ENCODE measurements around the gene ZNF790. TPM values are rescaled to one million over a fixed set of nuclear protein-coding genes. Genes with fewer than 3 reads are reported as not detected.

The ZNF790 gene
- total and polyA plus RNA-seq, 2 of the 13 experiments (the other 11 are each of a cell fraction or from before 2014, with no cell fraction given): 1.3 to 5.3 TPM

- TF ChIP-seq ZNF260 (CRISPR knock-in tag; IDR thresholded peaks at IDR 0.05; ENCODE audit: borderline replicate concordance, low read depth) (no peak), ZNF709 (CRISPR knock-in tag; IDR thresholded peaks at IDR 0.05) (no peak), PCBP1 (IDR thresholded peaks at IDR 0.05; ENCODE audit: borderline replicate concordance, low read depth, low read length) (no peak; the same call in 1 of the 2 replicates), ZC3H13 (CRISPR knock-in tag; IDR thresholded peaks at IDR 0.05) (no peak), HMGA1 (CRISPR knock-in tag; conservative IDR thresholded peaks at IDR 0.05) (no peak), CC2D1A (CRISPR knock-in tag; IDR thresholded peaks at IDR 0.05) (no peak), SAP130 (CRISPR knock-in tag; IDR thresholded peaks at IDR 0.05; ENCODE audit: low read depth) (peak; percentile 86), RXRA (CRISPR knock-in tag; IDR thresholded peaks at IDR 0.05) (peak; percentile 44; the same call in 1 of the 2 replicates), MEF2D (CRISPR knock-in tag; IDR thresholded peaks at IDR 0.05) (no peak), SOX13 (IDR thresholded peaks at IDR 0.05) (no peak), SOX13 (CRISPR knock-in tag; conservative IDR thresholded peaks at IDR 0.05 in 1 of 2, IDR thresholded peaks at IDR 0.05 in 1 of 2) (no peak; a peak in 1 of 4 replicates), KLF6 (CRISPR knock-in tag; IDR thresholded peaks at IDR 0.05) (0 out of 2 replicates have a peak, but pooled peaks have one; percentile 44), ZNF766 (CRISPR knock-in tag; IDR thresholded peaks at IDR 0.05; ENCODE audit: borderline replicate concordance) (peak; percentile 62; the same call in 1 of the 2 replicates), KAT2B (IDR thresholded peaks at IDR 0.05; ENCODE audit: borderline replicate concordance, low read depth, low read length) (no peak), KDM6A (CRISPR knock-in tag; IDR thresholded peaks at IDR 0.05; ENCODE audit: low read depth) (no peak), NFATC3 (CRISPR knock-in tag; IDR thresholded peaks at IDR 0.05) (peak; percentile 78; the same call in 1 of the 2 replicates), RERE (CRISPR knock-in tag; IDR thresholded peaks at IDR 0.05; ENCODE audit: low read depth) (no peak), CCDC6 (CRISPR knock-in tag; IDR thresholded peaks at IDR 0.05) (peak; percentile 77), TFE3 (CRISPR knock-in tag; IDR thresholded peaks at IDR 0.05) (peak; percentile 18; the same call in 1 of the 2 replicates), MIXL1 (CRISPR knock-in tag; IDR thresholded peaks at IDR 0.05) (peak; percentile 58; the same call in 1 of the 2 replicates), MXD1 (CRISPR knock-in tag; IDR thresholded peaks at IDR 0.05) (no peak), ZNF264 (CRISPR knock-in tag; IDR thresholded peaks at IDR 0.05) (peak; percentile 57; the same call in 1 of the 2 replicates), ZNF850 (CRISPR knock-in tag; conservative IDR thresholded peaks at IDR 0.05) (no peak), ZNF382 (CRISPR knock-in tag; IDR thresholded peaks at IDR 0.05; ENCODE audit: borderline replicate concordance) (no peak)
Observed at GRCh38 chr19:36837906-36838783, at the start of gene ZNF790 (continued).
